Stimulated activated CD4-positive, alpha-beta T cell treated with anti-CD3 and anti-CD28 coated beads, Interleukin-4, amount 100 ng/mL, for 4 hours (primary cell): ENCODE data around the gene SOX15.

Experiments used
- DNase-seq, 2 experiments: peaks; one replicate each; pipeline ENCODE4 v3.0.0-alpha.2; 2020

Gene SOX15

GRCh38 chr17:7556627-7557026 lies 33.3 kb downstream of the SOX15 start:
- DNase-seq, result no peak

GRCh38 chr17:7555320-7555948 lies 34.5 kb downstream of the SOX15 start:
- no peak for DNase-seq

- DNase-seq, result no peak
Observed at GRCh38 chr17:7553356-7553755, 36.5 kb downstream of the SOX15 start.

GRCh38 chr17:7552621-7553051 lies 37.3 kb downstream of the SOX15 start:
- DNase-seq, result no peak

- DNase-seq, result no peak
Observed at GRCh38 chr17:7551396-7551795, 38.5 kb downstream of the SOX15 start.

- no peak for DNase-seq
Observed at GRCh38 chr17:7550344-7550743, 39.5 kb downstream of the SOX15 start.

- peak in 1 of 2 experiments; percentile 47 for DNase-seq
Observed at GRCh38 chr17:7549401-7550055, 40.4 kb downstream of the SOX15 start.

- DNase-seq, result peak; percentile 37 to 52
Observed at GRCh38 chr17:7548585-7549400, 41.1 kb downstream of the SOX15 start, which contains the start of gene TNFSF12. Gene TNFSF12 (plus strand): TSS chr17:7549058. CDS start chr17:7549154, 96 bp downstream.

GRCh38 chr17:7544911-7545310 lies 45.0 kb downstream of the SOX15 start:
- no peak for DNase-seq

- DNase-seq, result no peak
Observed at GRCh38 chr17:7541074-7541621, 48.7 kb downstream of the SOX15 start.

- no peak for DNase-seq
Observed at GRCh38 chr17:7538891-7539545, 50.9 kb downstream of the SOX15 start.
